ENCODE data around the gene TMEM132C.

The TMEM132C gene

GRCh38 chr12:128611736-128612135, 344.8 kb downstream of the TMEM132C start:
- no peak for DNase-seq (ENCODE audit: low read depth)

GRCh38 chr12:128612150-128612850, 345.3 kb downstream of the TMEM132C start:
- no peak for DNase-seq (ENCODE audit: low read depth)

- no peak for DNase-seq (ENCODE audit: low read depth)
Observed at GRCh38 chr12:128613837-128614590, 347.0 kb downstream of the TMEM132C start.

DNA sequence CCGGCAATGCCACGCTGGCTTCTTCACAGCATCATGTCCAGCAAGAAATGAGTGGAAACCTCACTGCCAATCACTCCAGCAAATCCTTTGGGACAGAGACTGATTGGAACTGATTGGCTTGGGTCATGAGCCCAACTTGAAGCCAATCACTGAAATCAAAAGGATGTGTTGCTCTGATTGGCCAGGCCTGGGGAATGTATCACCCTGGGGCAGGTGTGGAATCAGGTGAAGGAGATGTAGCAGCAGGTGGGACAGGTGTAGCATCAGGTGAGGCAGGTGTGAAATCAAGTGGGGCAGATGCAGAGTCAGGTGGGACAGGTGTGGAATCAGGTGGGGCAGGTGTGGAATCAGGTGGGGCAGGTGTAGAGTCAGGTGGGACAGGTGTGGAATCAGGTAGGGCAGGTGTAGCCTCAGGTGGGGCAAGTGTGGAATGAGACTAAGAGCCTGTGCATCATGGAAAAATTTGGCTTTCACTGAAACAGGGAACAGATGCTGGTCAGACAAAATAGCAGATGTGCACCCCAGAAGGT, 350.4 kb downstream of the TMEM132C start:
- DNase-seq (ENCODE audit: low read depth) = no peak

- DNase-seq (ENCODE audit: low read depth) = no peak
Observed at GRCh38 chr12:128619263-128619662, 352.3 kb downstream of the TMEM132C start.

GRCh38 chr12:128621304-128621703, 354.3 kb downstream of the TMEM132C start:
- no peak for DNase-seq (ENCODE audit: low read depth)

DNA sequence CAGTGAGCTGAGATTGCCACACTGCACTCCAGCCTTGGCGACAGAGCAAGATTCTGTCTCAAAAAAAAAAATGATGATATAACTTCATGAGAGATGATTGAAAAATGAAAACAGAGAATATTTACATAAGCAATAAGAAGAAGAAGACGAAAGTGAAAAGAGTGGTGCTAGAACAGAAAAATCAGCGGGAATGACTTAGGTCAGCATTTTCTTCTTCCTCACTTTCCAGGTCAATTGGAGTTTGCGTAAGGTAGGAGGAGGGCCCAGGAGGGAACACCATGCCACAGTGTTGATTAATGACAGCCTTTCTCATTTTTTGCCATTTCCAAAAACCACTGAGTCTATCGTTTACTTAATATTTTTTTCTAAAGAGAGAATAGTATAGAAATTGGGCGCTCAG, 356.8 kb downstream of the TMEM132C start:
- DNase-seq (ENCODE audit: low read depth) = no peak

DNA sequence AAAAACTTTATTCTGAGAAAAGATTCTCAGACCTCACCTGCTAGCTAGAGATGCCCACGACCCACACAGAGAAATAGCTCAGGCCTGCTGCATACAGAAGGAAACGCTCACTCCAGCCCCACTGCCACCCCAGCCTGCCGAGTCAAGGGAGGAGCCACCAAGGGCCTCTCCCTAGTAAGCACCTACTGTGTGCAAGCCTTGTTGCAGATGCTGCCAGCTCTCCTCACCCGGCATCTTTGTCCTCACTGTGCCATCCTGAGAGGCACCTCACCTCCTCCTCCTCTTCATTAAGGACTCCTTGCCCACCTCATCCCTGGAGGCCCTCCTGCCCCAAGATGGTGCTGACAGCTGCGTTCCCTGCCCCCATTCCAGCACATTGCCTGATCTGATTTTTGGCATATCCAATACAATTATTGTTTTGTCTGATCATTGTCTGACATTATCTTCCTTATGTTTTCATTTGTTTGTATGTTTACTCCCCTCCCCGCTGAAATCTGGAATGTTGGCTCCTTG, 359.9 kb downstream of the TMEM132C start:
- DNase-seq (ENCODE audit: low read depth) = no peak

DNA sequence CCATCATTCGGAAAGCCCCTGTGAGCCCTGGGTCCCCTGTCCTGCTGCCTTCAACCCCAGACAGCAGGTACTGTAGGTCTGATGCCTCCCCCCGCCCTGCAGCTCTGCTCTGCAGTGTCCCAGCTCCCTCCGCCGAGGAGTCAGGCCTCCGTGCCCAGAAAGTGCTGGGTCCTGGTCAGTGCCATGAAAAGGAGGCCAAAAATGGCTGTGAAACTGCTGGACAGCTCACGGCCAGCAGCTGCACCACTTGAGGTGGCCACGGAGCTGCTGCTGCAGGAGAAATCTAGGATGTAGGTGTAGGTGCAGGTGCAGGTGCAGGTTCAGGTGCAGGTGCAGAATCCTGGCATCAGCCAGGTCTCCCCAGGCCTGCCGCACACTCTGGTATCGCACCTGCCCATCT, 360.7 kb downstream of the TMEM132C start:
- DNase-seq (ENCODE audit: low read depth) = no peak

GRCh38 chr12:128629979-128630378, 363.0 kb downstream of the TMEM132C start:
- DNase-seq (ENCODE audit: low read depth) = no peak

DNA sequence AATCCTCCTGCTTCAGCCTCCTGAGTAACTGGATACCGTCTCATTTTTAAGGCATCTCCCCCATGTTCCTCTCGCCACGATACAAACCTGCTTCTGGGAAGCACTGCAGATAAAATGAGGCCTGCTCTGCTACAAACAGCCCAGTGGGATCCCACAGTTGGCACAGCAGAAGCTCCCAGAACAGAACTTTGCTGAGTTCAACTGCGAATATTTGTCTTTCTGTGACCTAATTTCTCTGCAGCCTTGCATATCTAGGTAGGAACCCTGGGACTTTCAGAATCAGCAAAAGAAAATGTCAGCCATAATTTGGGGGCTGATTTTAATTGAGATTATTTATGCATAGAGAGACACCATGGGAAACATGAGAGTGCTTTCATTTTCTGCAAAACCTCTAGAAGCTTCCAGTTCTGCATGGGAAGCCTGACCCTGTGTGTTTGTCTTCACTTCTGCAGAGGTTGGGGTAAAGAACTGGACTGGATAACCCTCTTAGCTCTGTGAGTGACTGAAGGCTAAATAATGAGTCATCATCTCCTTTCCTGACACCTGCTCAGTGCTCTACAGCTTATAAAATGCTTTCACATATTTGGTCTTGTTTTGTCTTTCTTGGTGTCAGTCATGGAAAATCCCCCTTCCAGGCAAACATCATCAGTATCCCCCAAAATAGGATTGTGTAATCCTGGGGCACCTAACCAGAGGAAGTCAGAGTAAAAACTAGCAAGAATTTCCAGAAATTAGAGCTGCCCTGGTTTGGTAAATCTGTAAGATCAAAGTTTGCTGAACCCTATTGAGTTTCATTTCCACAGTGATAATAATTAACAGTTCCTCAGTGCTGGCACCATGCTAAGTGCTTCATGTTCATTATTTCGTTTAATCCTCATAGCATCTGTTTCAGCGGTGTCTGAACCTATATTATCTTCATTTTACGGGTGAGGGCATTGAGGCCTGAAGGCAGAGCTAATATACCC, 371.0 kb downstream of the TMEM132C start:
- DNase-seq (ENCODE audit: low read depth) = no peak

DNA sequence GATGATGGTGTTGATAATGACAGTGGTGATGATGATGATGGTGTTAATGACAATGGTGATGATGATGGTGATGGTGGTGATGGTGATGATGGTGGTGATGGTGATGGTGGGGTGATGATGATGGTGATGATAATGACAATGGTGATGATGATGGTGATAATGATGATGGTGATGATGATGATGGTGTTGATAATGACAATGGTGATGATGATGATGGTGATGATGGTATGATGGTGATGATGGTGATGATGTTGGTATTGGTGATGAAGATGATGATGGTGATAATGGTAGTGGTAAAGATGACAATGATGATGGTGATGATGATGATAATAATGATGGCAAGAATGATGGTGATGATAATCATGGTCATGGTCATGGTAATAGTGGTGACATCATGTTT, 372.1 kb downstream of the TMEM132C start:
- DNase-seq (ENCODE audit: low read depth) = no peak

DNA sequence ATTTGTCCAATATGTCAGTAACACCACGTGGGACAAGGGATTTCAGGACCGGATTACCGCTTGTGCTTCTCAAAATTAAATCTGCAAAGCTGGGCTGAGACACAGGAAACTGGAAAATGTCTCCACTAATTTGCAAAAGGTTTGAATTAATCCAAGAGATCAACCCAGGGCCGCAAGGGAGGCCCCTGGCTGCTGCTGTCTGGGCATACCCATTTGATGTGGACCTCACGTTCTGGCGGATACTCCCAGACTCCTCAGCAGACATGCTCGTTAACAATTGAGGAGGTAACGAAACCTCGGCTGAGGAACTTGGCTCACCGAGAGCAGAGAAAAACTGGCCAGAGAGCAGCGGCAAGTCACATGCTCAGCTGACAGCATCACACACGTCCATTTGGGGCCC, 376.2 kb downstream of the TMEM132C start:
- DNase-seq (ENCODE audit: low read depth) = no peak

DNA sequence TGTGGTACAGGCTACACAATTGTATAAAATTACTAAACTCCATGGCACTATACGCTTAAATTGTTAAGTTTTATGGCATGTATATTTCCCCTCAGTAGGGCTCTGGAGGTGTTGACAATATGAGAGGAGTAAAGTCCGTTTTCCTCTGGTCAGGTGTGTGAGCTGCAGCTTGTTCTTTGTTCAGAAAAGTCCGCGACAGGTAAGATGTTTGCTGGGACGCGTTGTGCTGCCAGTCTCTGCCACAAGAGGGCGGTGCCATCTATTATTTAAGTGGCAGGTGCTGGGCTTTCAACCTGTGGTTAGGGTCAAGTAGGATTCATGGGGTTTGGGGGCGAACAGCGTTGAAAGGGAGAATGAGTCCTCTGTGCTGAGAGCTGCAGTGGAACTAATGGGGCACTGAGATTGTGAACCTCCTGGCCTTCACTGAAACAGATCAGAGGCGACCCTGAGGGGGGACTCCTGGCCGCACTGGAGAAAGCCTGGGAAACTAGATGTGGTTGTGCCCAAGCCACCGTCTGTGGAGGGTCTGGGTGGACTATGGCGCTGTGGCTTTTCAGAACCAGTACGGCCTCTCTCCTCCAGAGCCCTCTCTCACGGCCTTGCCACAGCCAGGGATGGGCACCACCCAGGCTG, 377.8 kb downstream of the TMEM132C start:
- no peak for DNase-seq (ENCODE audit: low read depth)

DNA sequence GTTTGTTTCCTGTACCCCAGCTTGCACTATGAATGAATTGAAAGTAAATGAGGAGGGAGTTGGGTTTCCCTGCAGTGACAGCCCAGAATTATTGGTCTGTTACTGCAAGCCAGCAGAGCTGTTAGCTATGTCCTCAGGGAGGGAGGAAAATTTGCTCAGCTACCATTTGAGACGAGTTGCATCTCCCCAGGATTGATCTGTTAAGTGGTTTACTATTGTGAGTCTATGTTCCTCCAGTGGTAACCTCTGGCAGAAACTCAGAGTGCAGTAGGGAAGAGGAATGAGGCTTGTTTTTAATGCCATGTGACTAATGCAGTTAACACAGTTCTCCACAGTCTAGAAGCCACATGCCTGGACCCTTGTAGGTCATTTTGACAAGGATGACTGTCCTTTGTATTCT, 382.9 kb downstream of the TMEM132C start:
- no peak for DNase-seq (ENCODE audit: low read depth)

- DNase-seq (ENCODE audit: low read depth) = no peak
Observed at GRCh38 chr12:128652136-128652751, 385.3 kb downstream of the TMEM132C start.

GRCh38 chr12:128654468-128654867, 387.5 kb downstream of the TMEM132C start:
- no peak for DNase-seq (ENCODE audit: low read depth)

DNA sequence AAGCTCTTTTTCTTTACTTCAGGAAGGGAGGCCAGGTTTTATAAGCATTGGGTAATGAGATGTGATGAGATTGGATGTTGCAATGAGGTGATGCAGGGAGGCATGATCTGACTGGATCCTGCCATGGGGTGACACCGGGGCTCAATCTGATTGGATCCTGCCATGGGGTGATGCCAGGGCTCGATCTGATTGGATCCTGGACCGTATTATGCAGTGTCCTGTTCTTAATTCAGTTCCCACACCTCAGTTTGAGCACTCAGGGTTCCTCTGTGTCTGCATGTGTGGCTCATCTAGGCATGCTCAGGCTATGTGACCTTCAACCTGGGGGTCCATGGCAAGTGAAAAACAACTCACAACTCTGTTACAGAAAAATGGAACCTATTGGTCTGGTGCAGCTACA, 390.4 kb downstream of the TMEM132C start:
- no peak for DNase-seq (ENCODE audit: low read depth)

DNA sequence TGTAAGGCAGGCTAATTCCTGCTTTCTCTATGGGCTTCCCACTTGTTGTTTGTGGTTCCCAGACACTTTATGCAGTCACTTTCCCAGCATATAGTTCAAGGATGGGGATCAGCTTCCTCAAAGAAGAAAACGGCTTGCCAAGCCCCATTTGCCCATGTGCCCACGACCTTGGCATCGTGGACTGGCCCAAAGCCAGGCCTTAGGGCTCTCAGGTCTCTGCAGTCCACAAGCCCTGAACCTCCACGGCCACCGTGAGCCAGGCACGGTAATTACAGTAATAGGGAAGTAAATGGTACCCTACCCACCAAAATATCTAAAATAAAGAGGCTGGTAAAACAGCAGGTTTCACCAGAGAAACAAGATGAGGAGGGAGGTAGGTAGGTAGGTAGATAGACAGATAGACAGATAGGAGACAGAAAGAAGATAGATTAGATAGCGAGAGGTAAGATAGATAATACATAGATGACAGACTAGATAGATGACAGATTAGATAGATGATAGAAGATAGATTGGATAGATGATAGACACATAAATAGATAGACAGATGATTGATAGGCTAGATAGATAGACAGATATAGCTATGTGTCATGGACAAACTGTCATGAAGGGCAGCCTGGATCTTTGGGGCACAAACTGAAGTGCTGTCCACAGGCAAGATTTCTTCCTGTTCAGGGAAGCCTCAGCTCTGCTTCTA, 393.7 kb downstream of the TMEM132C start:
- no peak for DNase-seq (ENCODE audit: low read depth)

GRCh38 chr12:128661226-128661569, 394.2 kb downstream of the TMEM132C start:
- no peak for DNase-seq (ENCODE audit: low read depth)

DNA sequence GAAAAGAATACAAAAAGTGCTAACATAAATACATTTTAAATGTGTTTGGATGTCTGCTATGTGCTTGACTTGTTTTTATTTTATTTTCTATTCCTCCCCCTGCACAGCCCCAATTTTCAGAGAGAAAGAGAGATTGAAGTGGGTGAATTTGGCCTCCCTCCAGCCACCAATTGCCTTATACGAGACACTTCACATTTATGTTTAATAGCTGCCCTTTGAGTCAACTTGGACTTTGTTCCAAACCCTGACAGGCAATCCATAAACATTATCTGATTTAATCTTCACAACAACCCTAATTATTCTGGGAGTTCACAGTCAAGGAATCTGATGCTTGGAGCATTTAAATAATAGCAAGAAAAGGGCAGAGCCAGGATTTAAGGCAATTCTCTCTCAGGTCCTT, 395.1 kb downstream of the TMEM132C start:
- no peak for DNase-seq (ENCODE audit: low read depth)
